Kidney (tissue), 14 donors: ENCODE results near the gene NCAPD2. TPM values are rescaled to one million over a fixed set of nuclear protein-coding genes. Genes with fewer than 3 reads are reported as not detected.

Source experiments
- DNase-seq, 5 donors: peaks; one replicate each; pipeline ENCODE4 v3.0.0-alpha.2; 2013 to 2020
- FAIRE-seq: peaks from 2 replicates; lab custom pipeline; 2012; peaks lifted over from hg19 to GRCh38; lab: Jason Lieb, UNC
- H3K27ac ChIP-seq, 2 donors: one replicate each; pipeline ENCODE4 v1.7.0; 2013; ENCODE audit warnings: low read depth in 2 of 2, low read length in 2 of 2, inconsistent platforms in 1 of 2
- H3K27me3 ChIP-seq: one replicate; pipeline ENCODE4 v1.7.1; 2013; ENCODE audit warnings: low read length, inconsistent platforms; ENCODE audit not compliant: control insufficient read depth, insufficient read depth
- H3K36me3 ChIP-seq, 3 donors: one replicate each; pipeline versions ENCODE4 v1.7.0 to v1.7.1; 2013; ENCODE audit warnings: low read length in 3 of 3, control low read depth in 1 of 3, inconsistent platforms in 1 of 3; ENCODE audit not compliant: insufficient read depth in 3 of 3, control insufficient read depth in 2 of 3
- H3K4me1 ChIP-seq, 3 donors: one replicate each; pipeline versions ENCODE4 v1.7.0 to v1.7.1; 2013; ENCODE audit warnings: low read length in 3 of 3, inconsistent platforms in 1 of 3, low read depth in 1 of 3; ENCODE audit not compliant: control insufficient read depth in 2 of 3, insufficient read depth in 2 of 3
- H3K4me3 ChIP-seq, 3 donors: one replicate each; pipeline versions ENCODE4 v1.7.0 to v1.8.1; 2013; ENCODE audit warnings: low read length in 3 of 3, control low read depth in 1 of 3, inconsistent platforms in 1 of 3
- H3K9ac ChIP-seq, 3 donors: one replicate each; pipeline versions ENCODE4 v1.7.0 to v1.7.1; 2013; ENCODE audit warnings: low read length in 3 of 3, control low read depth in 1 of 3, inconsistent platforms in 1 of 3
- H3K9me3 ChIP-seq, 3 donors: one replicate each; pipeline versions ENCODE4 v1.7.0 to v1.7.1; 2013; ENCODE audit warnings: low read length in 3 of 3, control low read depth in 1 of 3, inconsistent platforms in 1 of 3; ENCODE audit not compliant: control insufficient read depth in 2 of 3, insufficient read depth in 1 of 3
- intact Hi-C: fragments of 100-400 bp; cut with DNase I; formaldehyde crosslinking; loops from one replicate; pipeline ENCODE4 v1.11.1; 2022
- polyA plus RNA-seq: library from polyadenylated mRNA; stranded (reverse); fragments of 350-450 nt; fragmentation: Illumina TruSeq; extraction: RNeasy Lipid Tissue Mini Kit (QIAGEN cat#74804); gene quantifications from one replicate; pipeline ENCODE4 v1.2.3, GENCODE V29; 2014; ENCODE audit warnings: low read depth, low replicate concordance; ENCODE audit not compliant: insufficient read depth
- total RNA-seq: library from RNA; stranded (reverse); fragmentation: NEBNext Ultra II Directional; extraction: Animal tissue kit (Norgen Biotek cat#: 25700); gene quantifications from one replicate; pipeline ENCODE4 v1.2.1, GENCODE V29; 2021
- TF ChIP-seq, protein P1 (sequence below): IDR thresholded peaks from 3 replicates; pipeline ENCODE4 v1.5.1; 2012; ENCODE audit warnings: mild to moderate bottlenecking, moderate library complexity, borderline replicate concordance; ENCODE audit not compliant: insufficient read depth; ENCODE audit errors: extremely low read depth
- donor health status: control.
- donor health status: control.
- donor health status: control.
- donor health status: control.
- donor health status: control.
- donor health status: DM: yes; HTN: yes; CAD: no.
- donor health status: Normal renal cell carcinoma (clear cell type).

NCAPD2 gene
- total and polyA plus RNA-seq, 2 donors from 2014 or later, result 4.5 to 23.4 TPM

DNA sequence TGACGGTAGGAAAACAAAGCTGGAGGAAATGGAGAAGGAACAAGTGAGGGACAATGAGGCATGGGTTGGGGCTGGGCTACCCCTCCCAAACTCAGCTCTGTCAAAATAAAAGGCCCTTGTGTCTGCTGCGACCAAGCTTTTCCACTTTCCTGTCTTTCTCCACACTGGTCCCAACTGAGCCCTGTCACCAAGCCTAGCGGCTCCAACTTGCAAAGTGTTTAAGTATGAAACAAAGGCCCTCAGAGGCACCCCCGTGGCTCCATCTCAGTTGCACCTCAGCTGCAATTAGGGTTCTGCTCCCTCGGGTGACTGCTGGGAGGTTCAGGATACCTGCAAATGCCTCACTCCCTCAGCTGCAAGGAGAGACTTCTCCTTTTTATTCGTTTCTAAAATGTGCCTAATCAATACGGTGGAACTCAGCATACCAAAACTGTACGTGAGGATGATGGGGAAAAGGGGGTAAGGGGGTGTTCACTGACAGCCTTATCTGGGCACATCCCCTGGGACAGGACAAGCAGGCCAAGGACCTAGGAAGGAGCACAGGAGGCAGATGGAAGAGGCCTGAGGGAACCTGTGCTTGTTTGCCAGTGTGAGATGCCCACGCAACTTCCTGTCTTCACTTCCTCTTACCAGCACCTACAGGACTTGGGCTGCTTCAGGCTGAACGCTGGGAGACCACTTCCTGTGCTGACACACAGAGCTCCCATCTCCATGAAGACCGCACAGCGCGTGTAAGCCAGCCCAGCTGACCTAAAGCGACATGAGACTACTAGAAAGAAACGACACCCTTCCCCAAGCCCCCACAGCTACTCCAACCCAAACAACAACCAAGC, 32.3 kb upstream of the NCAPD2 start:
- TF ChIP-seq, protein P1, sequence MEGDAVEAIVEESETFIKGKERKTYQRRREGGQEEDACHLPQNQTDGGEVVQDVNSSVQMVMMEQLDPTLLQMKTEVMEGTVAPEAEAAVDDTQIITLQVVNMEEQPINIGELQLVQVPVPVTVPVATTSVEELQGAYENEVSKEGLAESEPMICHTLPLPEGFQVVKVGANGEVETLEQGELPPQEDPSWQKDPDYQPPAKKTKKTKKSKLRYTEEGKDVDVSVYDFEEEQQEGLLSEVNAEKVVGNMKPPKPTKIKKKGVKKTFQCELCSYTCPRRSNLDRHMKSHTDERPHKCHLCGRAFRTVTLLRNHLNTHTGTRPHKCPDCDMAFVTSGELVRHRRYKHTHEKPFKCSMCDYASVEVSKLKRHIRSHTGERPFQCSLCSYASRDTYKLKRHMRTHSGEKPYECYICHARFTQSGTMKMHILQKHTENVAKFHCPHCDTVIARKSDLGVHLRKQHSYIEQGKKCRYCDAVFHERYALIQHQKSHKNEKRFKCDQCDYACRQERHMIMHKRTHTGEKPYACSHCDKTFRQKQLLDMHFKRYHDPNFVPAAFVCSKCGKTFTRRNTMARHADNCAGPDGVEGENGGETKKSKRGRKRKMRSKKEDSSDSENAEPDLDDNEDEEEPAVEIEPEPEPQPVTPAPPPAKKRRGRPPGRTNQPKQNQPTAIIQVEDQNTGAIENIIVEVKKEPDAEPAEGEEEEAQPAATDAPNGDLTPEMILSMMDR, result no peak
- Histone ChIP-seq H3K4me3 (no peak overlapping the region), H3K36me3 (peaks cover 2 to 55% (median 28%) of the 10 kb centered on the region in 3 donors), H3K9me3 (no peaks in the 10 kb centered on the region), H3K9ac (no peak overlapping the region), H3K27me3 (no peaks in the 10 kb centered on the region), H3K27ac (peak overlapping the region in 1 of 2 donors; percentile 8), H3K4me1 (peaks cover 0 to 2% (median 0%) of the 10 kb centered on the region in 3 donors)
- DNase-seq, result no peak
- no peak for FAIRE-seq
- intact Hi-C loops, result loop anchor here (10.0 kb wide), 1 partner anchor 47 kb away; no protein-coding TSS in a partner anchor

DNA sequence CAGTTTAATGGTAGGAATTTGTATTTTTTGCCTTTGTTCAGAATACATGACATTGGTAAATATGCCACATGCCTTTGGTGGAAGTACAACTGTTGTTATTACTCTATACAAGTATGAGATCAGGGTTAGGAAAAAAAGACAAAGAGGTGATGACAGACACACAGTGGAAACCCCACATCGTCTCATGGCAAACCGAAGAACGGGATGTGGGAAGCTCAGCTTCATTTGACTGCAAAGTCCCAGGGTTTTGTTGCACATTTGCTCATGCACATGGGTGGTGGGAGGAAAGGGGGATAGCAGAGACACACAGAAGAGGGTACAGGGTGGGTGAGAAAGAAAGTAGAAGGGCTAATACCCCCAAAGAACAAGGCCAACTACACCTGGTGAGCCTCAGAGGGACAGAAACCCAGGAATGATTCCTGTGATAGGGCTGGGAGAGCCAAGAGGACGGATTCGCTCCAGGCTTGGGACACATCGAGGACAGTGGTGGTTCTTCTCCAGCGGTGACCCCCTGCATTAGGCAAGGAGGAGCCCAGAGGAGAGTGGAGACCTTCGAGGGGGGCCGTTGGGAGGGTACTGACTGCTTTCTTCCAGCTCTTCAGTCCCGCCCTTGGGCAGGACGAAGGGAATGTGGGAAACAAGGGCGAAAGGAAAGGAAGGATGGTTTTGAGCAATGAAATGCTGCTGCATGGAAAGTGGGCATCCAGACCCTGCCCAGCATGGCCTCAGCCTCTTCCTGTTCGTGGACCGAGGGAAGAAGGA, 31.5 kb upstream of the NCAPD2 start:
- TF ChIP-seq, protein P1, result no peak
- no peaks in the 10 kb centered on the region for H3K27me3 ChIP-seq
- no peak for FAIRE-seq
- H3K4me1 ChIP-seq, result peaks cover 0 to 2% (median 0%) of the 10 kb centered on the region in 3 donors
- H3K4me3 ChIP-seq, result no peak overlapping the region
- intact Hi-C loops, result loop anchor here (10.0 kb wide), 1 partner anchor 48 kb away; no protein-coding TSS in a partner anchor
- H3K36me3 ChIP-seq, result peaks cover 2 to 50% (median 22%) of the 10 kb centered on the region in 3 donors
- H3K9ac ChIP-seq, result no peak overlapping the region
- H3K9me3 ChIP-seq, result no peaks in the 10 kb centered on the region
- DNase-seq, result no peak
- H3K27ac ChIP-seq, result no peak overlapping the region

DNA sequence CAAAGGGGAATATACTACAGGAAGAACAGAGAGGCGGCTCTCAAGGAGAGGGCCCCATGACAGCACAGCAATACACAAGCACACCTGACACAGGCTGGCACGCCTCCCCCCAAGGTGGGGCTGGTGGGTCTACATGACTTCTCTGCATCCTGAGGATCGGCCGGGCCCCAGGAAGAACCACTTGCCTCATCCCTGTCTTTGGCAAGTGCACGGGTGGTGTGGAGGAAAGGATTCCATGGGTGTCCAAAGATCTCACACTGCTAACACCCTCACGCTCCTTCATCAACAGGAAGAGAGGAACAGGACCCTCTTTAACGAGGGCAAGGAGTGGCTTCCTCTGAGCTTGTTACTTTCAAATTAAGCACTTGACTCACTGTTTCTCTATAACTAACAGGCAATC, 30.7 kb upstream of the NCAPD2 start:
- no peak for FAIRE-seq

More for the DNA sequence above, 30.7 kb upstream of the NCAPD2 start:
- intact Hi-C loops, result loop anchor here (10.0 kb wide), 1 partner anchor 48 kb away; no protein-coding TSS in a partner anchor
- Histone ChIP-seq H3K9ac (no peak overlapping the region), H3K4me3 (no peak overlapping the region), H3K27me3 (no peaks in the 10 kb centered on the region), H3K36me3 (peaks cover 2 to 45% (median 18%) of the 10 kb centered on the region in 3 donors), H3K9me3 (no peaks in the 10 kb centered on the region), H3K4me1 (peaks cover 0 to 2% (median 0%) of the 10 kb centered on the region in 3 donors), H3K27ac (no peak overlapping the region)
- DNase-seq, result no peak
- TF ChIP-seq, protein P1, result no peak
